ENCODE measurements around the gene MAEA.

MAEA gene

DNA sequence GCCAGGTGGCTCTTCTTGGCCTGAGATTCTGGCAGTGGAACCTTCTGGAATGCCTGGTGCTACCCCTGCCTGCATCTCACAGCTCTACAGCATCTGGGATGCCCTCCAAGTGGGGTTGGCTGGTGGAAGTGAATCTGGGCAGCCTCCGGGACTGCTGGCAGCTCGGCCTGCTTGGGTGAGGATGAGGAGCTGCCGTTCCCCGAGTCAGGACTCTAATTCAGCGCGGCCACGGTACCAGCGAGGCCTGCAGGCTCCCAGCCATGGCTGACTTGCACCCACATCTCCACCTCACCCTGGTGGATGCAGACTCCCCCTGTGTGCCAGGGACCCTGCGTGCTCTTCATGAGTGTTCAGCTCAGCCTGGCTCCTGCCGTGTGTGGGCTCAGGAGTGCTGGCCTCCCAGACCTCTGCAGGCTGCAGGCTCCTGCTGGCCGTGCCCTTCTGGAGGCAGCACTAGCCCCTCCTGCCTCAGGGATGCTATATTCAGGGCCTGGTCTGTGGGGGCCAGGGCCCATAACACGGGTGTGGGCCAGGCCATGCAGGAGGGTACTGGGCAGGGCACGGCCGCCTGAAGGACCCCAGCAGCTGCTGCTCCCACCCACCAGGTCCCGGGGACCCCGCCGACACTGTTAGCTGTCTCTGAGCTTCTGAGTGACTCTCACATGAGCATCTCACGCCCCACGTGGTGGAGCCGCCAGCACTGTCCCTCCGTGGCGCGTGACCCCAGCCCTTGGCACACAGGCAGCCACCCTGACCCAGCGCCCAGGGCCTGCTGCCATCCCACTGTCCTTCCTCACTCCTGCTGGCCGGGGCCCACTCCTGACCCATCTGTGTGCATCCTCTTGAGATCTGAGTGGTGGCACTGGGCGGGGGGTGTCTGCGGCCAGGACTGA, 67.9 kb downstream of the MAEA start:
- H2AFZ ChIP-seq (ENCODE audit: low read length, unreplicated experiment), result no peak overlapping the region
- H3K27me3 ChIP-seq (ENCODE audit: insufficient read depth, low read length), result no peaks in the 10 kb centered on the region
- no peak overlapping the region for H3K4me3 ChIP-seq (ENCODE audit: low read depth, low read length)
- peaks cover 13% of the 10 kb centered on the region for H3K4me1 ChIP-seq (ENCODE audit: control insufficient read depth, insufficient read depth, low read length, unreplicated experiment)
- no peak overlapping the region for H3K27ac ChIP-seq (ENCODE audit: low read depth, low read length)
- no peaks in the 10 kb centered on the region for H3K36me3 ChIP-seq (ENCODE audit: insufficient read depth, low read length)
- H3K79me2 ChIP-seq (ENCODE audit: control insufficient read depth, insufficient read depth, low read length, unreplicated experiment), result no peaks in the 10 kb centered on the region

DNA sequence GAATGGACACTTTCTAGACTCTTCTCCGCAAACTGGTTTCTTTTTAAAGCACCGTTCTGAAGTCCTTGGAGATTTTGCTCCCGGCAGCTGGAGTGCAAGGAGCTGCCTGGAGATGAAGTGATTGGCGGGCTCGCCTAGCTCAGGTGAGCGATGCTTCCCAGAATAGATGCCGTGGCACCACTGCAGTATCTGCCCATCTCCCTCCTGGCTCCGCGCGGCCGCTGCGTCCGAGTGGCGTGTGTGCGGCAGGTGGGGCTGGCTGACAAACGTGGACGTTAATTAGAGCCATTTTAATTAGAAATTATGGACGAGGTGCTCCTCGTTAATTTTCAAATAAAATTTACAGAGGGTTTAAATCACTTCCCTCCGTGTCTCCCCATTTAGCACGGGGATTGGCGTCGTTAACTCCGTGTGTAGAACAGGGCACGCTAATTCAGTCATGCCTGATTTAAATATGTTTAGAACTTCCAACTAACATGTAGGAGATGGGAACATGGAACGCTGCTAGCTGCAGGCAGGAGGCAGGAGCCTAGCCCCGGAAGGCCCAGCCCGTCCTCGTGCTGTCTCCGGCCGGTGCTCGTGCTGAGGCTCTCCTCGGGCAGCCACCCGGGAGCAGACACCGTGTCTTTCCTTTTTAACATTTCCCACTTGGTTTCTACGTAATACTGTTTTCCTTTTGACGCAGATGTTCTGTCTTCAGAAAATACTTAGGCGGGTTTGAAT, 68.9 kb downstream of the MAEA start:
- no peak overlapping the region for H3K27ac ChIP-seq (ENCODE audit: low read depth, low read length)
- H3K79me2 ChIP-seq (ENCODE audit: control insufficient read depth, insufficient read depth, low read length, unreplicated experiment), result no peaks in the 10 kb centered on the region
- H3K4me3 ChIP-seq (ENCODE audit: low read depth, low read length), result no peak overlapping the region
- peaks cover 13% of the 10 kb centered on the region for H3K4me1 ChIP-seq (ENCODE audit: control insufficient read depth, insufficient read depth, low read length, unreplicated experiment)
- no peaks in the 10 kb centered on the region for H3K27me3 ChIP-seq (ENCODE audit: insufficient read depth, low read length)
- no peak overlapping the region for H2AFZ ChIP-seq (ENCODE audit: low read length, unreplicated experiment)
- H3K36me3 ChIP-seq (ENCODE audit: insufficient read depth, low read length), result no peaks in the 10 kb centered on the region

DNA sequence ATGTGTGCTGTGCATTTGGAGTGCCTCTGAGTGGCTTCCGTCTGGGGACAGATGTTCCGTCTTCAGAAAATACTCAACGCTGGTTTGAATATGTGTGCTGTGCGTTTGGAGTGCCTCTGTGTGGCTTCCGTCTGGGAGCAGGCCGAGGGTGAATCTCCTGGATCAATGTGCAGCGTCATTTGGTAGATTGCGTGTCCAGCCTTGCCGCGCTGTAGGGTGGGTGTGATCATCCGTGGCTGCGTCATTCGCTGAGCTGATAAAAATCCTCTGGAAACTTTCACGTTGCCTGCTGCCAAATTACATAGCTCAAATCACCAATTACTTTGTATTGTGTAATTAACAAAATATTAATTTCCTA, 69.4 kb downstream of the MAEA start:
- Histone ChIP-seq H3K36me3 (ENCODE audit: insufficient read depth, low read length) (no peaks in the 10 kb centered on the region), H2AFZ (ENCODE audit: low read length, unreplicated experiment) (no peak overlapping the region), H3K27ac (ENCODE audit: low read depth, low read length) (no peak overlapping the region)

DNA sequence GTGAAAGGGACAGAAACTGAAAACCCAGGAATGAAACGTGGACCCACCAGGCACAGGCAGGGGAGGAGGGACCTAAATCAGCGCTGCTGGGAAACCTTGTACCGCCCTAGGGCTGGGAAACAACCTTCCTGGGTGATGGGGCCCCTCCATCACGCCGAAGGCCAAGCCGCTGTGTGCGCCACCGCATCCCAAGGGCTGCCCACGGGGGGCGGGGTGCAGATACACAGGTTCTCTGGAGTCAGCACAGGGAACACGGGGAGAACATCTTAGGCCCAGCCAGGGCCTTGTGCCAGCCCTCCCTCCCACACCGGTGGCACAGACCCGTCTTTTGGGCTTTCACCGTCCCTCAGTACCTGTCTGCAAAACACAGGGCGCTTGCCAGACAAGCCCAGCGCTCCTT, 70.3 kb downstream of the MAEA start:
- peaks cover 13% of the 10 kb centered on the region for H3K4me1 ChIP-seq (ENCODE audit: control insufficient read depth, insufficient read depth, low read length, unreplicated experiment)
- no peaks in the 10 kb centered on the region for H3K27me3 ChIP-seq (ENCODE audit: insufficient read depth, low read length)
- H2AFZ ChIP-seq (ENCODE audit: low read length, unreplicated experiment), result no peak overlapping the region
- no peaks in the 10 kb centered on the region for H3K79me2 ChIP-seq (ENCODE audit: control insufficient read depth, insufficient read depth, low read length, unreplicated experiment)
- peak overlapping the region; percentile 8; the same call in 1 of the 2 replicates for H3K27ac ChIP-seq (ENCODE audit: low read depth, low read length)
- no peaks in the 10 kb centered on the region for H3K36me3 ChIP-seq (ENCODE audit: insufficient read depth, low read length)
- H3K4me3 ChIP-seq (ENCODE audit: low read depth, low read length), result 0 out of 2 replicates have a peak overlapping the region, but pooled peaks have one; percentile 3

More for the DNA sequence above, 69.4 kb downstream of the MAEA start:
- Histone ChIP-seq H3K27me3 (ENCODE audit: insufficient read depth, low read length) (no peaks in the 10 kb centered on the region), H3K4me1 (ENCODE audit: control insufficient read depth, insufficient read depth, low read length, unreplicated experiment) (peaks cover 13% of the 10 kb centered on the region), H3K4me3 (ENCODE audit: low read depth, low read length) (no peak overlapping the region), H3K79me2 (ENCODE audit: control insufficient read depth, insufficient read depth, low read length, unreplicated experiment) (no peaks in the 10 kb centered on the region)

DNA sequence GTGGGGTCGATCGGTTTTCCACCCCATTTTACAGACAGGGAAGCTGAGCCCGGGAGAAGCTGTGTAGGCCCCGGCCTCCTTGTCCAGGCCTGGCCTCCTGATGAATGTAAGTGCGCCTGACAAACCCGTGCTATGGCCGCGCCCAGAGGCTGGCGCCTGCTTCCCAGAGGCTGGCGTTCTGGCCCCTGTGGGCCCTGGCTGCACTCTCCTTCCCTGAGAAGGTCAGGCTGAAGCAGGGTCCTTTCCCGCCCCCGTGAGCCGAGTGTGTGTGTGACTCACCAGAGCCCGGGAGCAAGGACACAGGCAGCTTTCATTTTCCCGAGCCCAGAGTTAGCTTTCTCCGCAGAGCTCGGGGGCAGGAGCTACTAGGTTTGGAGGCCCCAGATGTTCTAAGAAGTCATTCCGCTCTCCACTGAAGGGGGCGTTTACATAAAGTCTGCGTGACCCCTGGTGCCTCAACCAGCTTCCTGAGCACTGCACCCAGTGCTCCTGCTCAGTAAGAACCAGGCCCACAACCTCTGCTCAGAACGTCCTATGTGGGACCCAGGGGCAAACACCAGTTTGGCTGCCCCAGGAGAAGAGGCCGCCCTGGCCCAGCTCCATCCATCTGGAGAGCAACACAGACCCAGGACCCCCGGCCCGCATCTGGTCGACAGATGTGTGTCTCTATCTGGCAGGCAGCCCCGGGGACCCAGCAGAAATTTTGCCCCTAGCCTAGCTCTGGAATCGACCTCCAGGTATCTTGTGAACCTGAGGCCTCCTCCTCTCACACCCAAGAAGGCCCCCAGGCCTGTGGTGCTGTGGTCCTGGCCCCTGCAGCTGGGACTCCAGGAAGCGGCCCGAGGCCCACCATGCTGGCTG, 71.0 kb downstream of the MAEA start:
- Histone ChIP-seq H3K4me3 (ENCODE audit: low read depth, low read length) (peak overlapping the region; percentile 3; the same call in 1 of the 2 replicates), H3K27me3 (ENCODE audit: insufficient read depth, low read length) (no peaks in the 10 kb centered on the region), H3K36me3 (ENCODE audit: insufficient read depth, low read length) (no peaks in the 10 kb centered on the region), H2AFZ (ENCODE audit: low read length, unreplicated experiment) (no peak overlapping the region), H3K27ac (ENCODE audit: low read depth, low read length) (peak overlapping the region; percentile 8; the same call in 1 of the 2 replicates), H3K4me1 (ENCODE audit: control insufficient read depth, insufficient read depth, low read length, unreplicated experiment) (peaks cover 13% of the 10 kb centered on the region), H3K79me2 (ENCODE audit: control insufficient read depth, insufficient read depth, low read length, unreplicated experiment) (no peaks in the 10 kb centered on the region)

DNA sequence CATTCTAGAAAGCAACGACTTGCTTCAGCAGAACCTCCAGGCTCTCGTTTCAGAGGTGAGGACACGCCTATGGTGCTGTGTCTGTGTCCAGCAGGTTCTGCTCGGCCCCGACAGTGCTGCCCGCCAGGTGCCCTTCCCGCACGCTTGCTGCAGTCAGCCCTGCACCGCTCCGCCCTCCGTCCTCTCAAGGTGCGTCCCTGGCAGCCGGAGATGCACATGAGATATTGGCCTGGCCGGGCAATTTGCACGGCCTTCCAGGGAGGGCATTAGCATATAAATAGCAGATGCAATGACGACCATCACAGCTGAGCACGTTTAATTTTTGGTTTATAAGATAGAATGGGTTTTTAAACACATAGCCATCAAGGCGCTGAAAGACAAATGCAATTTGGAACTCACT, 71.7 kb downstream of the MAEA start:
- Histone ChIP-seq H3K36me3 (ENCODE audit: insufficient read depth, low read length) (no peaks in the 10 kb centered on the region), H2AFZ (ENCODE audit: low read length, unreplicated experiment) (no peak overlapping the region), H3K4me3 (ENCODE audit: low read depth, low read length) (no peak overlapping the region), H3K79me2 (ENCODE audit: control insufficient read depth, insufficient read depth, low read length, unreplicated experiment) (no peaks in the 10 kb centered on the region), H3K27me3 (ENCODE audit: insufficient read depth, low read length) (no peaks in the 10 kb centered on the region), H3K27ac (ENCODE audit: low read depth, low read length) (no peak overlapping the region), H3K4me1 (ENCODE audit: control insufficient read depth, insufficient read depth, low read length, unreplicated experiment) (peaks cover 13% of the 10 kb centered on the region)

DNA sequence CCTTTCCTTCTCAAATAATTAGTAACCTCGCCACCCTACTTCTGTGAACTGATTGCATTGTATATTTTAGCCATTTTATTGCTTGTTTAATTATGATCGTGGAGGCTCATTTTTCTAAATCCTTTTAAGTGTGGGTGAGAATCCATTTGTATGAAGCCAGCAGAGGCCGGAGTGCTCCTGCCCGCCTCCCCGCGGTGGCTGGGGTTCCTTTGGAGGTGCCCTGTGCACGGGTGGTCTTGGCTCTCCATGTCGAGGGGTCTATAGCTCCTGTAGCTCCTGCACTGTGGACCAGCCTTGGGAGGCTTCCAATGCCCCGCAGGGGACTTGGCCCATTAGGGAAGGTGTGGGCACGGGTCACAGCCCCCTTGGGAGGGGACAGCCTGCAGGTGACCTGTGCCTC, 72.4 kb downstream of the MAEA start:
- Histone ChIP-seq H3K27me3 (ENCODE audit: insufficient read depth, low read length) (no peaks in the 10 kb centered on the region), H3K4me1 (ENCODE audit: control insufficient read depth, insufficient read depth, low read length, unreplicated experiment) (peaks cover 13% of the 10 kb centered on the region), H3K4me3 (ENCODE audit: low read depth, low read length) (no peak overlapping the region), H3K79me2 (ENCODE audit: control insufficient read depth, insufficient read depth, low read length, unreplicated experiment) (no peaks in the 10 kb centered on the region), H2AFZ (ENCODE audit: low read length, unreplicated experiment) (no peak overlapping the region), H3K27ac (ENCODE audit: low read depth, low read length) (no peak overlapping the region), H3K36me3 (ENCODE audit: insufficient read depth, low read length) (no peaks in the 10 kb centered on the region)

DNA sequence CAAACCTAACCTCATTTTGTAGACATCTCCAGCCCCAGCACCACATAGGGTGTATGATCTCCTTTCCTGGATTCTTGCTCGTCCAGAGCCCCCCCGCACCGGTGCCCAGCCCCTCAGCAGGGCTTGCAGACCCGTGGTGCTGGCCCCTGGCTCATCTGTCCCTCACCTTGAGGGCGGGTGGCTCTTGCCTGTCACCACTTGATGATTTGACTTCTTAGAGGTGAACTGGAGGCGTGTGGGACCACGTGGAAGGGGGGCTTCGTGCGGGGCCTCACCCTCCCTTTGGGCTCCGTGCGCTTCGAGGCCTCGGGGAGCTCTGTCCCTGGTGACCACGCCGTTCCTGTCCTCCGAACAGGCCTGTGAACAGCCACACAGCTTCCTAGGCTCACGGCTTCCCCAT, 72.8 kb downstream of the MAEA start:
- Histone ChIP-seq H3K4me1 (ENCODE audit: control insufficient read depth, insufficient read depth, low read length, unreplicated experiment) (peaks cover 13% of the 10 kb centered on the region), H3K4me3 (ENCODE audit: low read depth, low read length) (no peak overlapping the region), H3K27me3 (ENCODE audit: insufficient read depth, low read length) (no peaks in the 10 kb centered on the region), H3K79me2 (ENCODE audit: control insufficient read depth, insufficient read depth, low read length, unreplicated experiment) (no peaks in the 10 kb centered on the region), H3K27ac (ENCODE audit: low read depth, low read length) (no peak overlapping the region), H2AFZ (ENCODE audit: low read length, unreplicated experiment) (no peak overlapping the region), H3K36me3 (ENCODE audit: insufficient read depth, low read length) (no peaks in the 10 kb centered on the region)

DNA sequence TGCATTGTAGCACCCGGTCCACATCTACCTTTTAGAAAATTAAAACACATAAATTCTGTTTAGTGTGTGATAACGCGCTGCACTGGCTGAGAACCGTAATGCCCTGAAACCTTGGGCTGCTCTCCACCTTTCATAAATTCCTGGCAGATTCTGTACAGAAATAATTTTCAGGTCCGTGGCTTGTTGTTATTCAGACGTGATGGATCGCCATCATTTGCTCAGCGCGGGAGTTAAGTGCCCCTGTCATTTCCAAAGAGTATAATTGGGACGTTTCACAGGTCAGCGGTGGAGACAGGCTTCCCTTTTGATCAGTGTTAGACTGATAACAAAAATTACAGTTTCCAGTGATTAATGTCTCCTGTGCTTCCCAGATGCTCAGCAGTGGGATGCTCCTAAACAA, 73.8 kb downstream of the MAEA start:
- Histone ChIP-seq H3K4me3 (ENCODE audit: low read depth, low read length) (no peak overlapping the region), H3K27me3 (ENCODE audit: insufficient read depth, low read length) (no peaks in the 10 kb centered on the region), H2AFZ (ENCODE audit: low read length, unreplicated experiment) (no peak overlapping the region), H3K27ac (ENCODE audit: low read depth, low read length) (no peak overlapping the region), H3K36me3 (ENCODE audit: insufficient read depth, low read length) (no peaks in the 10 kb centered on the region), H3K79me2 (ENCODE audit: control insufficient read depth, insufficient read depth, low read length, unreplicated experiment) (no peaks in the 10 kb centered on the region), H3K4me1 (ENCODE audit: control insufficient read depth, insufficient read depth, low read length, unreplicated experiment) (peaks cover 13% of the 10 kb centered on the region)

DNA sequence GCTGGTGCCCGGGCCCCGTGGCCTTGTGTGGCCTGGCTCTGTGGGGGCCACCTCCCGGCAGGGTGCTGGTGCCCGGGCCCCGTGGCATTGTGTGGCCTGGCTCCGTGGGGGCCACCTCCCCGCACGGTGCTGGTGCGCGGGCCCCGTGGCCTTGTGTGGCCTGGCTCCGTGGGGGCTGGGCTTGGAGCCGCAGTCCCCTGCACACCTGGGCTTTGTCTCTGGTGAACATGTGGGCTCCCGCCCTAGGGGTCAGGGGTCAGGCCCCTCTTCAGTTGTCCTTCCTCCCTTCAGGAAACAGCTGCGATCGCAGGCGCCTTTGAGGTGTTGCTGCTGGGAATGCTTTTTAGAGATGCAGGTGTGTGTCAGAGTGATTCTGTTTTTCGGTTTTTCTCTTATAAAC, 74.5 kb downstream of the MAEA start:
- H3K36me3 ChIP-seq (ENCODE audit: insufficient read depth, low read length), result no peaks in the 10 kb centered on the region
- no peak overlapping the region for H2AFZ ChIP-seq (ENCODE audit: low read length, unreplicated experiment)
- H3K4me1 ChIP-seq (ENCODE audit: control insufficient read depth, insufficient read depth, low read length, unreplicated experiment), result peaks cover 13% of the 10 kb centered on the region
- H3K27ac ChIP-seq (ENCODE audit: low read depth, low read length), result no peak overlapping the region
- no peaks in the 10 kb centered on the region for H3K27me3 ChIP-seq (ENCODE audit: insufficient read depth, low read length)
- H3K79me2 ChIP-seq (ENCODE audit: control insufficient read depth, insufficient read depth, low read length, unreplicated experiment), result no peaks in the 10 kb centered on the region
- H3K4me3 ChIP-seq (ENCODE audit: low read depth, low read length), result no peak overlapping the region

Data from ACC112 (cell line).